Gastrocnemius medialis (tissue), 4 donors: Measurements from ENCODE around the gene ZBTB22.
A peak's percentile ranks its signal among the peaks of the same experiment; 100 is the strongest.

Experiments
- POLR2A ChIP-seq, 2 donors: fragments of 450-650 bp; IDR thresholded peaks; one replicate each; pipeline ENCODE4 v1.6.1; 2017; ENCODE audit warnings: antibody characterized with exemption in 2 of 2, mild to moderate bottlenecking in 2 of 2, moderate library complexity in 2 of 2
- TF ChIP-seq, protein P1 (sequence below), 5 experiments: fragments of 450-650 bp in 3 of 5; fragments of 200-600 bp in 2 of 5; sonication (generic) in 2 of 5; IDR thresholded peaks in 4 of 5; conservative IDR thresholded peaks in 1 of 5; 1 replicate in 4 of 5; 2 replicates in 1 of 5; pipeline ENCODE4 v1.5.1; 2016 to 2019; ENCODE audit warnings: antibody characterized with exemption in 5 of 5, mild to moderate bottlenecking in 3 of 5, moderate library complexity in 3 of 5

DNA sequence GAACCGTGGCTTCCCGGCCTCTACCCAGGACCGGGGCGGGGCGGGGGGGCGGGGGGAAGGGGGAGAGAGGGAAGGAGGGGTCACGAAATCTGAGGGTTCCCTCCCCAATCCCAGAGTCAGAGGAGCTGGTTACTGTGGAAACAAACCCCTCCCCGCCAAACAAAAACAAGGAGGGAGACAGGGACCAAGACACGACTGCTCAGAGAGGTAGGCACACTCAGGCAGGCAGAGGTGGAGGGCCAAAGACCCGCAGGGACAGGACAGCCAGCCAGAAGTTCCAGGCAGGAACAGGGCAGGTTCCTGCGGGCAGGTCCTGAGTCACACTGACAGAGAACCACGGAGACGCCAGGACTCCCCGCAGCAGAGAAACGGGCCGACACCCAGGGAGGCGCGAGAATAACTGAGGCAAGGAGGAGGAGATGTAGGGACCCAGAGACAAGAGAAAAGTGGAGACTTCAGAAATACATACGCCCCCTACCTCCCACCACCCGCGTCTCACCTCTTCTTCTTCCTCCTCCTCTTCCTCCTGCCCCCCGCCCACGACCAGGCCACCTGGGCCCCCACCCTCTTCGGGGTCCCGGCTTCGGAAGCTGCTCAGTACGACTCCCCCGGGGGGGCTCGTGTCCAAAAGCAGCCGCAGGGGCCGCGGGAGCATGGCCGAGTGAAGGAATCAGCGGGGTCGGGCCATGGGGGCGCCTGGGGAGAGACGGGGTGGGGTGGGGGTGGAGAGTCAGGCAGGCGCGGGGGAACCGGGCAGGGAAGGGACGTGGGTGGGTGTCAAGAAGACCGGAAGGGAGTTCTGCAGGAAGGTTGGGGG lies 19.4 kb downstream of the ZBTB22 start:
- TF ChIP-seq, protein P1, sequence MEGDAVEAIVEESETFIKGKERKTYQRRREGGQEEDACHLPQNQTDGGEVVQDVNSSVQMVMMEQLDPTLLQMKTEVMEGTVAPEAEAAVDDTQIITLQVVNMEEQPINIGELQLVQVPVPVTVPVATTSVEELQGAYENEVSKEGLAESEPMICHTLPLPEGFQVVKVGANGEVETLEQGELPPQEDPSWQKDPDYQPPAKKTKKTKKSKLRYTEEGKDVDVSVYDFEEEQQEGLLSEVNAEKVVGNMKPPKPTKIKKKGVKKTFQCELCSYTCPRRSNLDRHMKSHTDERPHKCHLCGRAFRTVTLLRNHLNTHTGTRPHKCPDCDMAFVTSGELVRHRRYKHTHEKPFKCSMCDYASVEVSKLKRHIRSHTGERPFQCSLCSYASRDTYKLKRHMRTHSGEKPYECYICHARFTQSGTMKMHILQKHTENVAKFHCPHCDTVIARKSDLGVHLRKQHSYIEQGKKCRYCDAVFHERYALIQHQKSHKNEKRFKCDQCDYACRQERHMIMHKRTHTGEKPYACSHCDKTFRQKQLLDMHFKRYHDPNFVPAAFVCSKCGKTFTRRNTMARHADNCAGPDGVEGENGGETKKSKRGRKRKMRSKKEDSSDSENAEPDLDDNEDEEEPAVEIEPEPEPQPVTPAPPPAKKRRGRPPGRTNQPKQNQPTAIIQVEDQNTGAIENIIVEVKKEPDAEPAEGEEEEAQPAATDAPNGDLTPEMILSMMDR (IDR thresholded peaks at IDR 0.05 in 4 of 5, conservative IDR thresholded peaks at IDR 0.05 in 1 of 5), result no peak
- peak in 1 of 2 donors; percentile 26 for TF ChIP-seq POLR2A (IDR thresholded peaks at IDR 0.05)
